HEK293 (cell line): ENCODE data around the gene POLR3E.

ENCODE experiments used
- CTCF ChIA-PET: fragments of 350-600 bp; formaldehyde crosslinking; extraction: SDS; loops from one replicate; lab custom pipeline; 2021; ENCODE audit warnings: antibody characterized with exemption; lab: Yijun Ruan, JAX
- POLR2A ChIA-PET: fragments of 300-600 bp; formaldehyde crosslinking; extraction: SDS; loops from one replicate; lab custom pipeline; 2020; ENCODE audit warnings: antibody characterized with exemption, inconsistent platforms; lab: Yijun Ruan, JAX
- H3K27ac ChIP-seq: fragments of 200-500 bp; sonication (Bioruptor generic); 2 replicates; pipeline ENCODE4 v1.5.1; 2014; ENCODE audit warnings: low read depth, low read length, control low read depth, inconsistent platforms; ENCODE audit errors: extremely low read depth
- H3K36me3 ChIP-seq, 2 experiments: fragments of 200-500 bp in 1 of 2; sonication (Bioruptor generic) in 1 of 2; 1 replicate in 1 of 2; 2 replicates in 1 of 2; pipeline ENCODE4 v1.5.1; 2014 to 2017; ENCODE audit warnings: inconsistent platforms in 2 of 2, low read length in 2 of 2; ENCODE audit not compliant: control insufficient read depth in 2 of 2, insufficient read depth in 1 of 2
- H3K4me1 ChIP-seq: fragments of 200-500 bp; sonication (Bioruptor generic); 2 replicates; pipeline ENCODE4 v1.5.1; 2014; ENCODE audit warnings: mild to moderate bottlenecking, low read length, inconsistent platforms; ENCODE audit not compliant: control insufficient read depth, insufficient read depth
- H3K4me3 ChIP-seq: 2 replicates; pipeline ENCODE4 v1.5.1; 2011; ENCODE audit warnings: low read depth, mild to moderate bottlenecking, control low read depth, low read length, moderate library complexity
- H3K9me3 ChIP-seq: fragments of 200-500 bp; sonication (Bioruptor generic); 2 replicates; pipeline ENCODE4 v1.5.1; 2014; ENCODE audit warnings: low read depth, low read length, inconsistent platforms; ENCODE audit not compliant: control insufficient read depth, insufficient read depth
- HOXC10 ChIP-seq: sonication (generic); formaldehyde crosslinking; IDR thresholded peaks from 2 replicates; pipeline ENCODE4 v1.8.1; 2023; ENCODE audit warnings: mild to moderate bottlenecking, missing genetic modification reagents
- KLF8 ChIP-seq: fragments of 450-650 bp; formaldehyde crosslinking; IDR thresholded peaks from 2 replicates; pipeline ENCODE4 v1.5.1; 2016; ENCODE audit warnings: missing biosample characterization, missing genetic modification characterization
- MYNN ChIP-seq: fragments of 450-650 bp; formaldehyde crosslinking; IDR thresholded peaks from 2 replicates; pipeline ENCODE4 v1.5.1; 2016; ENCODE audit warnings: missing biosample characterization, missing genetic modification characterization, borderline replicate concordance
- TRIM28 ChIP-seq: IDR thresholded peaks from 2 replicates; pipeline ENCODE4 v1.6.1; 2011; ENCODE audit warnings: low read length, control low read depth, borderline replicate concordance
- ZNF114 ChIP-seq: fragments of 450-650 bp; formaldehyde crosslinking; IDR thresholded peaks from 2 replicates; pipeline ENCODE4 v1.5.0; 2017; ENCODE audit warnings: missing biosample characterization, missing genetic modification characterization
- ZNF223 ChIP-seq: fragments of 450-650 bp; formaldehyde crosslinking; IDR thresholded peaks from 2 replicates; pipeline ENCODE4 v1.5.1; 2016; ENCODE audit warnings: missing biosample characterization, missing genetic modification characterization
- ZNF23 ChIP-seq: fragments of 450-650 bp; formaldehyde crosslinking; IDR thresholded peaks from 2 replicates; pipeline ENCODE4 v1.5.1; 2016; ENCODE audit warnings: missing biosample characterization, missing genetic modification characterization, borderline replicate concordance
- ZNF239 ChIP-seq: fragments of 450-650 bp; formaldehyde crosslinking; IDR thresholded peaks from 2 replicates; pipeline ENCODE4 v1.5.1; 2016; ENCODE audit warnings: missing biosample characterization, missing genetic modification characterization
- ZNF354C ChIP-seq: fragments of 450-650 bp; formaldehyde crosslinking; IDR thresholded peaks from 2 replicates; pipeline ENCODE4 v1.5.1; 2016; ENCODE audit warnings: missing biosample characterization, missing genetic modification characterization, low read depth, borderline replicate concordance
- ZNF394 ChIP-seq: fragments of 450-650 bp; formaldehyde crosslinking; IDR thresholded peaks from 2 replicates; pipeline ENCODE4 v1.5.1; 2016; ENCODE audit warnings: missing biosample characterization, missing genetic modification characterization, mild to moderate bottlenecking, moderate library complexity, borderline replicate concordance
- ZNF521 ChIP-seq: fragments of 450-650 bp; formaldehyde crosslinking; IDR thresholded peaks from 2 replicates; pipeline ENCODE4 v1.5.1; 2017; ENCODE audit warnings: missing biosample characterization, mild to moderate bottlenecking, missing genetic modification characterization
- ZNF561 ChIP-seq: fragments of 450-650 bp; IDR thresholded peaks from 2 replicates; pipeline ENCODE4 v1.5.1; 2018; ENCODE audit warnings: missing biosample characterization, missing genetic modification characterization, borderline replicate concordance
- ZNF610 ChIP-seq: fragments of 450-650 bp; formaldehyde crosslinking; IDR thresholded peaks from 2 replicates; pipeline ENCODE4 v1.5.1; 2016; ENCODE audit warnings: missing biosample characterization, missing genetic modification characterization, borderline replicate concordance
- ZNF621 ChIP-seq: fragments of 450-650 bp; formaldehyde crosslinking; IDR thresholded peaks from 2 replicates; pipeline ENCODE4 v1.5.1; 2017; ENCODE audit warnings: missing biosample characterization, missing genetic modification characterization
- ZNF624 ChIP-seq: fragments of 450-650 bp; formaldehyde crosslinking; IDR thresholded peaks from 2 replicates; pipeline ENCODE4 v1.5.1; 2017; ENCODE audit warnings: missing biosample characterization, missing genetic modification characterization
- ZNF658 ChIP-seq: fragments of 450-650 bp; formaldehyde crosslinking; IDR thresholded peaks from 2 replicates; pipeline ENCODE4; 2016; ENCODE audit warnings: missing biosample characterization, missing genetic modification characterization
- ZNF747 ChIP-seq: fragments of 450-650 bp; formaldehyde crosslinking; IDR thresholded peaks from 2 replicates; pipeline ENCODE4 v1.5.1; 2016; ENCODE audit warnings: missing biosample characterization, missing genetic modification characterization
- ZNF843 ChIP-seq: fragments of 450-650 bp; formaldehyde crosslinking; IDR thresholded peaks from 2 replicates; pipeline ENCODE4 v1.5.1; 2016; ENCODE audit warnings: missing biosample characterization, missing genetic modification characterization
- ZSCAN23 ChIP-seq: fragments of 450-650 bp; formaldehyde crosslinking; IDR thresholded peaks from 2 replicates; pipeline ENCODE4 v1.5.1; 2016; ENCODE audit warnings: missing biosample characterization, missing genetic modification characterization
- TF ChIP-seq, protein P1 (sequence below): fragments of 450-650 bp; formaldehyde crosslinking; IDR thresholded peaks from 2 replicates; pipeline ENCODE4 v1.5.1; 2016; ENCODE audit warnings: missing biosample characterization, missing genetic modification characterization
- TF ChIP-seq, protein P2 (sequence below): fragments of 450-650 bp; formaldehyde crosslinking; IDR thresholded peaks from 2 replicates; pipeline ENCODE4; 2016; ENCODE audit warnings: missing biosample characterization, missing genetic modification characterization
- TF ChIP-seq, protein P3 (sequence below): fragments of 450-650 bp; formaldehyde crosslinking; IDR thresholded peaks from 2 replicates; pipeline ENCODE4 v1.5.1; 2016; ENCODE audit warnings: missing biosample characterization, missing genetic modification characterization, borderline replicate concordance
- TF ChIP-seq, protein P4 (sequence below): fragments of 450-650 bp; formaldehyde crosslinking; IDR thresholded peaks from 2 replicates; pipeline ENCODE4 v1.5.1; 2016; ENCODE audit warnings: missing biosample characterization, missing genetic modification characterization

The POLR3E gene

DNA sequence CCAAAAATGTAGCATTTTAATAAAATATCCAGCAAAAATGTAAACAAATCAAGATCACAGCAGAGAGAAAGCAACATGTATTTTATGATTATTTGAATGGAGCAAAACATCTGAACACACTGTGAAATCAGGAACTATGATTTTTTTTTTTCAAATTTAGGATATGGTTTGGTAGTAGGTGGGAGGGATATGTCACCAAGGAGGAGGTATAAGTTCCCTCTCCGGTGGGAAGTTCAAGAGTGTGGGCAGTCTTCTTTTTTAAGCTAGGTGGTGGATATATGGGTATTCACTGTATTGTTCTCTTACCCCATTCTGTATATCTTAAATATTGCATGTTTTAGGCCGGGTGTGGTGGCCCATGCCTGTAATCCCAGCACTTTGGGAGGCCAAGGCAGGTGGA lies 67.0 kb downstream of the POLR3E start (continued):
- TF ChIP-seq, protein P1, sequence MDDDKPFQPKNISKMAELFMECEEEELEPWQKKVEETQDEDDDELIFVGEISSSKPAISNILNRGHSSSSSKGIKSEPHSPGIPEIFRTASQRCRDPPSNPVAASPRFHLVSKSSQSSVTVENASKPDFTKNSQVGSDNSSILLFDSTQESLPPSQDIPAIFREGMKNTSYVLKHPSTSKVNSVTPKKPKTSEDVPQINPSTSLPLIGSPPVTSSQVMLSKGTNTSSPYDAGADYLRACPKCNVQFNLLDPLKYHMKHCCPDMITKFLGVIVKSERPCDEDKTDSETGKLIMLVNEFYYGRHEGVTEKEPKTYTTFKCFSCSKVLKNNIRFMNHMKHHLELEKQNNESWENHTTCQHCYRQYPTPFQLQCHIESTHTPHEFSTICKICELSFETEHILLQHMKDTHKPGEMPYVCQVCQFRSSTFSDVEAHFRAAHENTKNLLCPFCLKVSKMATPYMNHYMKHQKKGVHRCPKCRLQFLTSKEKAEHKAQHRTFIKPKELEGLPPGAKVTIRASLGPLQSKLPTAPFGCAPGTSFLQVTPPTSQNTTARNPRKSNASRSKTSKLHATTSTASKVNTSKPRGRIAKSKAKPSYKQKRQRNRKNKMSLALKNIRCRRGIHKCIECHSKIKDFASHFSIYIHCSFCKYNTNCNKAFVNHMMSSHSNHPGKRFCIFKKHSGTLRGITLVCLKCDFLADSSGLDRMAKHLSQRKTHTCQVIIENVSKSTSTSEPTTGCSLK (tag by site-specific recombination): no peak
- TF ChIP-seq ZNF394 (tag by site-specific recombination) (no peak), ZNF843 (tag by site-specific recombination) (no peak), ZNF658 (tag by site-specific recombination) (no peak), KLF8 (tag by site-specific recombination) (no peak), ZSCAN23 (tag by site-specific recombination) (no peak), MYNN (tag by site-specific recombination) (no peak), ZNF747 (no peak), ZNF561 (tag by site-specific recombination) (no peak), ZNF239 (tag by site-specific recombination) (no peak), ZNF521 (tag by site-specific recombination) (no peak), TRIM28 (no peak), ZNF23 (tag by site-specific recombination) (no peak)
- TF ChIP-seq, protein P2, sequence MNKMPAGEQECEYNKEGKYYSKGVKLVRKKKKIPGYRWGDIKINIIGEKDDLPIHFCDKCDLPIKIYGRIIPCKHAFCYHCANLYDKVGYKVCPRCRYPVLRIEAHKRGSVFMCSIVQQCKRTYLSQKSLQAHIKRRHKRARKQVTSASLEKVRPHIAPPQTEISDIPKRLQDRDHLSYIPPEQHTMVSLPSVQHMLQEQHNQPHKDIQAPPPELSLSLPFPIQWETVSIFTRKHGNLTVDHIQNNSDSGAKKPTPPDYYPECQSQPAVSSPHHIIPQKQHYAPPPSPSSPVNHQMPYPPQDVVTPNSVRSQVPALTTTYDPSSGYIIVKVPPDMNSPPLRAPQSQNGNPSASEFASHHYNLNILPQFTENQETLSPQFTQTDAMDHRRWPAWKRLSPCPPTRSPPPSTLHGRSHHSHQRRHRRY: no peak
- TF ChIP-seq, protein P3, sequence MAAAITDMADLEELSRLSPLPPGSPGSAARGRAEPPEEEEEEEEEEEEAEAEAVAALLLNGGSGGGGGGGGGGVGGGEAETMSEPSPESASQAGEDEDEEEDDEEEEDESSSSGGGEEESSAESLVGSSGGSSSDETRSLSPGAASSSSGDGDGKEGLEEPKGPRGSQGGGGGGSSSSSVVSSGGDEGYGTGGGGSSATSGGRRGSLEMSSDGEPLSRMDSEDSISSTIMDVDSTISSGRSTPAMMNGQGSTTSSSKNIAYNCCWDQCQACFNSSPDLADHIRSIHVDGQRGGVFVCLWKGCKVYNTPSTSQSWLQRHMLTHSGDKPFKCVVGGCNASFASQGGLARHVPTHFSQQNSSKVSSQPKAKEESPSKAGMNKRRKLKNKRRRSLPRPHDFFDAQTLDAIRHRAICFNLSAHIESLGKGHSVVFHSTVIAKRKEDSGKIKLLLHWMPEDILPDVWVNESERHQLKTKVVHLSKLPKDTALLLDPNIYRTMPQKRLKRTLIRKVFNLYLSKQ: no peak
- TF ChIP-seq, protein P4, sequence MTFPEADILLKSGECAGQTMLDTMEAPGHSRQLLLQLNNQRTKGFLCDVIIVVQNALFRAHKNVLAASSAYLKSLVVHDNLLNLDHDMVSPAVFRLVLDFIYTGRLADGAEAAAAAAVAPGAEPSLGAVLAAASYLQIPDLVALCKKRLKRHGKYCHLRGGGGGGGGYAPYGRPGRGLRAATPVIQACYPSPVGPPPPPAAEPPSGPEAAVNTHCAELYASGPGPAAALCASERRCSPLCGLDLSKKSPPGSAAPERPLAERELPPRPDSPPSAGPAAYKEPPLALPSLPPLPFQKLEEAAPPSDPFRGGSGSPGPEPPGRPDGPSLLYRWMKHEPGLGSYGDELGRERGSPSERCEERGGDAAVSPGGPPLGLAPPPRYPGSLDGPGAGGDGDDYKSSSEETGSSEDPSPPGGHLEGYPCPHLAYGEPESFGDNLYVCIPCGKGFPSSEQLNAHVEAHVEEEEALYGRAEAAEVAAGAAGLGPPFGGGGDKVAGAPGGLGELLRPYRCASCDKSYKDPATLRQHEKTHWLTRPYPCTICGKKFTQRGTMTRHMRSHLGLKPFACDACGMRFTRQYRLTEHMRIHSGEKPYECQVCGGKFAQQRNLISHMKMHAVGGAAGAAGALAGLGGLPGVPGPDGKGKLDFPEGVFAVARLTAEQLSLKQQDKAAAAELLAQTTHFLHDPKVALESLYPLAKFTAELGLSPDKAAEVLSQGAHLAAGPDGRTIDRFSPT (tag by site-specific recombination): no peak

DNA sequence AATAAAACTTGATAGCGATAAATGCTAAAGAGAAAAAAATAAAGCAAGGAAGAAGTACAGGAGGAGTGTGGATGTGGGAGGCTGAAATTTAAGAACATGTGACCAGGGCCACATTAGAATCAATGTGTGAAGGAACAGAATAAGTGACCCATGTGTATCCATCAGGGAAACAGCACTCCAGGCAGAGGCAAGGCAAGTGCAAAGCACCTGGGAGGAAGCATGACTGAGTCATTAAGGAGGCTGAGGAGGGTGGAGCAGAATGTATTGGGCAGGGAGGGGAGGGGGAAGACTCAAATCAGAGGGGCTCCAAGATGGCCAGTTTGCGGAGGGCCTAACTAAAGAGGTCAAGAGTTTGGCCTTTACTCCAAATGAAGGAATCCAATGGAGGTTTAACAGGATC lies 69.2 kb downstream of the POLR3E start:
- POLR2A ChIA-PET: no interaction called here
- peaks cover 12% of the 10 kb centered on the region for H3K4me1 ChIP-seq
- TF ChIP-seq ZNF354C (tag by site-specific recombination) (no peak), ZNF223 (tag by site-specific recombination) (no peak), ZNF610 (tag by site-specific recombination) (no peak), ZNF621 (tag by site-specific recombination) (no peak), ZNF114 (no peak), ZNF624 (tag by site-specific recombination) (no peak), HOXC10 (no peak)
- TF ChIP-seq, all 188 proteins: peak for 0
- no peak overlapping the region for H3K4me3 ChIP-seq
- peaks cover 6 to 30% of the 10 kb centered on the region in 2 experiments for H3K36me3 ChIP-seq
- CTCF ChIA-PET: interaction anchor here (0.6 to 1.2 kb wide), 2 partner anchors 30 to 44 kb away, joined by 3 to 5 read pairs; no protein-coding TSS in a partner anchor
- no peaks in the 10 kb centered on the region for H3K9me3 ChIP-seq
- no peak overlapping the region for H3K27ac ChIP-seq
